ACHN (cell line): ENCODE measurements around the gene SIX2.

ENCODE experiments used
- DNase-seq: peaks from one replicate; pipeline ENCODE4 v3.0.0-alpha.2; 2015
- in situ Hi-C: cut with HindIII; loops from 2 replicates; pipeline ENCODE4 v1.10.0; 2017; ENCODE audit warnings: low sequenced_read_pairs, low pct_ligation_motif_present, low pct_unique_long_range_greater_than_20kb

Gene SIX2

GRCh38 chr2:45024600-45025291 lies 15.5 kb upstream of the SIX2 start:
- in situ Hi-C loops: no loop called here
- DNase-seq: peak; percentile 93

GRCh38 chr2:45024097-45024496 lies 14.8 kb upstream of the SIX2 start:
- DNase-seq: no peak
- in situ Hi-C loops: no loop called here

GRCh38 chr2:45020439-45020838 lies 11.2 kb upstream of the SIX2 start:
- in situ Hi-C loops: no loop called here
- DNase-seq: no peak

- DNase-seq: no peak
- in situ Hi-C loops: no loop called here
Measured at GRCh38 chr2:45018023-45018422, 8.8 kb upstream of the SIX2 start.

- DNase-seq: no peak
- in situ Hi-C loops: no loop called here
Measured at GRCh38 chr2:45014831-45015230, 5.6 kb upstream of the SIX2 start.

GRCh38 chr2:45014016-45014702 lies 4.9 kb upstream of the SIX2 start:
- in situ Hi-C loops: no loop called here

GRCh38 chr2:45013229-45014015 lies 4.2 kb upstream of the SIX2 start:
- in situ Hi-C loops: no loop called here
- DNase-seq: no peak

More at GRCh38 chr2:45014016-45014702, 4.9 kb upstream of the SIX2 start:
- DNase-seq: peak; percentile 80

GRCh38 chr2:45012733-45013132 lies 3.5 kb upstream of the SIX2 start:
- no peak for DNase-seq
- in situ Hi-C loops: no loop called here

GRCh38 chr2:45011621-45012602 lies 2.7 kb upstream of the SIX2 start:
- in situ Hi-C loops: no loop called here
- DNase-seq: no peak

- in situ Hi-C loops: no loop called here
Measured at GRCh38 chr2:45011121-45011520, 1.9 kb upstream of the SIX2 start.

GRCh38 chr2:45010702-45011012 lies 1.4 kb upstream of the SIX2 start:
- in situ Hi-C loops: no loop called here
- no peak for DNase-seq

More at GRCh38 chr2:45011121-45011520, 1.9 kb upstream of the SIX2 start:
- DNase-seq: no peak

- peak; percentile 61 for DNase-seq
- in situ Hi-C loops: no loop called here
Measured at GRCh38 chr2:45009928-45010701, 863 bp upstream of the SIX2 start.

GRCh38 chr2:45008296-45009129 lies 739 bp downstream of the SIX2 start:
- in situ Hi-C loops: no loop called here
- peak; percentile 22 for DNase-seq

- in situ Hi-C loops: no loop called here
- no peak for DNase-seq
Measured at GRCh38 chr2:45007961-45008295, 1.3 kb downstream of the SIX2 start.

GRCh38 chr2:45006942-45007287 lies 2.3 kb downstream of the SIX2 start:
- DNase-seq: no peak
- in situ Hi-C loops: no loop called here

- in situ Hi-C loops: no loop called here
- DNase-seq: no peak
Measured at GRCh38 chr2:45006041-45006941, 3.0 kb downstream of the SIX2 start.
